B cell (primary cell): ENCODE data around the gene CEACAM1. TPM values are rescaled to one million over a fixed set of nuclear protein-coding genes. Genes with fewer than 3 reads are reported as not detected.

Experiments
- ATAC-seq: fragments of 200-7000 bp; cut with Tn5 transposase; one replicate; pipeline ENCODE4 v1.10.0; 2021; ENCODE audit warnings: low read depth, mild to moderate bottlenecking, moderate number of reproducible peaks, moderate library complexity
- CTCF ChIA-PET: fragments of 350-600 bp; sonication (Branson Sonifier 250); formaldehyde crosslinking; loops from one replicate; lab custom pipeline; 2021; ENCODE audit warnings: antibody characterized with exemption, inconsistent platforms; lab: Charles Lee
- POLR2A ChIA-PET: fragments of 350-600 bp; sonication (Branson Sonifier 250); formaldehyde crosslinking; loops from one replicate; lab custom pipeline; 2021; ENCODE audit warnings: antibody characterized with exemption; lab: Charles Lee
- DNase-seq: peaks from one replicate; pipeline ENCODE4 v3.0.0; 2013
- H2AFZ ChIP-seq: 2 replicates; pipeline ENCODE4 v1.6.1; 2012; ENCODE audit warnings: mild to moderate bottlenecking, low read depth, low read length; ENCODE audit not compliant: insufficient read depth, poor library complexity, severe bottlenecking
- H3K27ac ChIP-seq, 2 donors: 1 replicate in 1 of 2; 2 replicates in 1 of 2; pipeline ENCODE4 v1.5.1; 2012 to 2013; ENCODE audit warnings: low read length in 2 of 2, mild to moderate bottlenecking in 2 of 2, moderate library complexity in 1 of 2
- H3K27me3 ChIP-seq, 4 experiments: fragments of 200-600 bp in 1 of 4; sonication (generic) in 1 of 4; replicated peaks in 1 of 4; 1 replicate in 2 of 4; 2 replicates in 2 of 4; pipeline versions ENCODE4 v1.6.1 to v1.7.0; 2013 to 2016; ENCODE audit warnings: low read length in 3 of 4, mild to moderate bottlenecking in 2 of 4, mixed read lengths in 1 of 4, moderate library complexity in 1 of 4; ENCODE audit not compliant: insufficient read depth in 4 of 4, control insufficient read depth in 3 of 4; ENCODE audit errors: control extremely low read depth in 1 of 4
- H3K36me3 ChIP-seq, 2 experiments: replicated peaks in 1 of 2; 1 replicate in 1 of 2; 2 replicates in 1 of 2; pipeline versions ENCODE4 v1.6.1 to v1.7.1; 2013; ENCODE audit warnings: low read length in 1 of 2; ENCODE audit not compliant: insufficient read depth in 2 of 2, control insufficient read depth in 1 of 2; ENCODE audit errors: control extremely low read depth in 1 of 2, extremely low read depth in 1 of 2
- H3K4me1 ChIP-seq, 2 donors: fragments of 200-600 bp in 1 of 2; sonication (generic) in 1 of 2; 1 replicate in 1 of 2; 2 replicates in 1 of 2; pipeline versions ENCODE4 v1.5.1 to v1.6.1; 2013 to 2017; ENCODE audit warnings: low read length in 2 of 2; ENCODE audit not compliant: control insufficient read depth in 2 of 2, insufficient read depth in 2 of 2
- H3K4me2 ChIP-seq: replicated peaks from 2 replicates; pipeline ENCODE3; 2012; ENCODE audit warnings: mild to moderate bottlenecking, low read depth, low read length; ENCODE audit not compliant: poor library complexity, severe bottlenecking
- H3K4me3 ChIP-seq, 5 experiments: fragments of 200-600 bp in 1 of 5; sonication (generic) in 1 of 5; 1 replicate in 3 of 5; 2 replicates in 2 of 5; pipeline versions ENCODE4 v1.5.1 to v1.7.0; 2011 to 2016; ENCODE audit warnings: low read length in 4 of 5, mild to moderate bottlenecking in 4 of 5, low read depth in 2 of 5, control low read depth in 1 of 5, moderate library complexity in 1 of 5; ENCODE audit not compliant: insufficient read depth in 1 of 5; ENCODE audit errors: control extremely low read depth in 1 of 5, extremely low read depth in 1 of 5
- H3K79me2 ChIP-seq: fragments of 200-600 bp; sonication (generic); one replicate; pipeline ENCODE4 v1.6.0; 2016; ENCODE audit warnings: low read length; ENCODE audit not compliant: control insufficient read depth, insufficient read depth
- H3K9ac ChIP-seq: fragments of 200-600 bp; sonication (generic); 2 replicates; pipeline ENCODE4 v1.6.1; 2017; ENCODE audit warnings: mild to moderate bottlenecking, low read length, moderate library complexity
- H3K9me3 ChIP-seq, 3 donors: one replicate each; pipeline versions ENCODE4 v1.6.1 to v1.7.1; 2013; ENCODE audit warnings: low read length in 2 of 3; ENCODE audit not compliant: control insufficient read depth in 2 of 3, insufficient read depth in 1 of 3; ENCODE audit errors: control extremely low read depth in 1 of 3
- H4K20me1 ChIP-seq: 2 replicates; pipeline ENCODE4 v1.6.0; 2012; ENCODE audit warnings: mild to moderate bottlenecking, low read length; ENCODE audit not compliant: insufficient read depth, control insufficient read depth, poor library complexity, severe bottlenecking
- H3K27ac Mint-ChIP-seq: one replicate; pipeline ENCODE4 v1.8.0; 2021; ENCODE audit warnings: mixed read lengths
- H3K27me3 Mint-ChIP-seq: one replicate; pipeline ENCODE4 v1.8.0; 2021; ENCODE audit warnings: mixed read lengths
- H3K4me1 Mint-ChIP-seq: one replicate; pipeline ENCODE4 v1.8.0; 2021; ENCODE audit warnings: mixed read lengths
- H3K4me3 Mint-ChIP-seq: one replicate; pipeline ENCODE4 v1.8.0; 2021; ENCODE audit warnings: mixed read lengths
- H3K9me3 Mint-ChIP-seq: one replicate; pipeline ENCODE4 v1.8.0; 2022; ENCODE audit warnings: mixed read lengths; ENCODE audit not compliant: insufficient read depth
- CTCF ChIP-seq: fragments of 200-600 bp; IDR thresholded peaks from one replicate; pipeline ENCODE4 v1.8.0; 2022; ENCODE audit warnings: antibody characterized with exemption, mild to moderate bottlenecking
- EZH2 ChIP-seq: IDR thresholded peaks from 2 replicates; pipeline ENCODE4 v1.6.1; 2012; ENCODE audit warnings: borderline replicate concordance, low read depth, mild to moderate bottlenecking, moderate library complexity, low read length; ENCODE audit not compliant: insufficient read depth, poor library complexity, severe bottlenecking
- WGBS: methylation state at CpG from one replicate; pipeline ENCODE4 v1.1.5; 2013; ENCODE audit warnings: missing lambda C conversion rate; ENCODE audit not compliant: insufficient coverage; 5-methylcytosine and 5-hydroxymethylcytosine counted together
- intact Hi-C: fragments of 100-400 bp; cut with micrococcal nuclease; formaldehyde crosslinking; loops from one replicate; pipeline ENCODE4 v1.10.0; 2022
- polyA plus RNA-seq: library from polyadenylated mRNA; depleted of rRNA; stranded (reverse); fragments of >200 nt; gene quantifications from 2 replicates; pipeline ENCODE4 v1.2.3, GENCODE V29; 2012
- total RNA-seq, 2 donors: library from RNA; stranded (reverse); fragments of 120-200 nt in 1 of 2; gene quantifications; 1 replicate in 1 of 2; 2 replicates in 1 of 2; pipeline versions ENCODE4 v1.2.3 to v1.2.4, GENCODE V29; 2013 to 2022

CEACAM1 gene
- total and polyA plus RNA-seq, 2 donors (not counting 1 experiment from before 2014, with no cell fraction given) = 8.8 to 14.6 TPM

DNA sequence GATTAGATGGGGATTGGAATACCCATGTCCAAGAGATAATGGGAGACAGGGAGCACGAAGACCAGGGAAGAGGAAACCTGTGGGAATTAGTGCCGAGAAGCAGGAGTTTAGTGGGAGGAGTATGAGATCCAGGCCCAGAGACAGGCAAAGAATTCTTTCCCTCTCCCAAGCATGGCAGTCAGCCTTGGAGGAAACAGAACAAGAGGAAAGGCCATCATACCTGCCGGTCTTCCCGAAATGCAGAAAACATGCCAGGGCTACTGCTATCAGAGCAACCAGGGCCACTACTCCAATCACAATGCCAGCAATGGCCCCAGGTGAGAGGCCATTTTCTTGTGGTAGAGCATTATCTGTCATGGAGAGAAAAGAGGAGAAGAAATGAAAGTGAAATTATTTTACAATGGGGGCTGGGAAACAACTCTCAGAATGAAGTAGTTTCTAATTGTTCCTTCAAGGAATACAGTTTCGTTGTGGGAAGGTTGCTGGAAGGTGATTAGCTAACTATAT, 16.1 kb downstream of the CEACAM1 start:
- no peaks in the 10 kb centered on the region for H3K27me3 ChIP-seq
- DNase-seq (no peak), ATAC-seq (no peak)
- no peaks in the 10 kb centered on the region for H4K20me1 ChIP-seq
- H3K9ac ChIP-seq = no peak overlapping the region
- H3K9me3 ChIP-seq = no peaks in the 10 kb centered on the region
- no peak overlapping the region for H3K27ac ChIP-seq
- POLR2A ChIA-PET = no interaction called here
- no peaks in the 10 kb centered on the region for H3K9me3 Mint-ChIP-seq
- H3K79me2 ChIP-seq = no peaks in the 10 kb centered on the region
- 100% methylated on average over 2 of the region's 5 CpGs for WGBS
- TF ChIP-seq EZH2 (no peak), CTCF (no peak)
- H3K4me3 Mint-ChIP-seq = no peak overlapping the region
- CTCF ChIA-PET = no interaction called here
- H3K4me1 ChIP-seq = peaks cover 16 to 23% of the 10 kb centered on the region in 2 donors
- no peak overlapping the region for H3K4me3 ChIP-seq
- no peak overlapping the region for H3K27ac Mint-ChIP-seq
- H3K27me3 Mint-ChIP-seq = no peaks in the 10 kb centered on the region
- intact Hi-C loops = no loop called here
- peaks cover 26% of the 10 kb centered on the region for H3K4me1 Mint-ChIP-seq
- H3K4me2 ChIP-seq = no peak overlapping the region
- H2AFZ ChIP-seq = no peak overlapping the region
- no peaks in the 10 kb centered on the region for H3K36me3 ChIP-seq

DNA sequence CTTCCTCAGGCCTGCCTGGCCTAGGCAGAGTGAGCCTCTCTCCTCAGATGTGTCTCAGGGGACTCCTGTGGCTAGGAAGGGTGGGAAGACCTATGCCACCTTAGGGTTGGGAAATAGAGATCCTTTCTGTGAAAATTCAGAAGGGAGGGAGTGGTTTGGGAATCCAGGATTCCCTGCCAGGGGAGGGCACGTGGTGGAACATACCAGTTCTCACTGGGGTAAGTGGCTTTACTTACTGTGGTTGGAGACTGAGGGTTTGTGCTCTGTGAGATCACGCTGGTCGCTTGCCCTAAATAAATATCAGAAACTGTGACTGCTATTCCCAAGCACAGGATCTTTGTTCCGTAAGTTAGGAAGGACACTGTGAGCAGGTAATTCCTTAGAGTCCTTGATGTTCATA, 16.9 kb downstream of the CEACAM1 start:
- H4K20me1 ChIP-seq = no peaks in the 10 kb centered on the region
- no peak overlapping the region for H3K27ac ChIP-seq
- no peaks in the 10 kb centered on the region for H3K27me3 ChIP-seq
- H3K4me3 ChIP-seq = no peak overlapping the region
- H3K79me2 ChIP-seq = no peaks in the 10 kb centered on the region
- peaks cover 16 to 23% of the 10 kb centered on the region in 2 donors for H3K4me1 ChIP-seq
- ChIA-PET CTCF (no interaction called here), POLR2A (no interaction called here)
- H3K9me3 ChIP-seq = no peaks in the 10 kb centered on the region
- Mint-ChIP-seq H3K4me3 (no peak overlapping the region), H3K27ac (no peak overlapping the region), H3K9me3 (no peaks in the 10 kb centered on the region), H3K27me3 (no peaks in the 10 kb centered on the region), H3K4me1 (peaks cover 26% of the 10 kb centered on the region)
- intact Hi-C loops = no loop called here
- H3K4me2 ChIP-seq = no peak overlapping the region
- no peak for TF ChIP-seq CTCF
- no peak for TF ChIP-seq EZH2
- DNase-seq (no peak), ATAC-seq (no peak)
- 96% methylated on average over 4 of the region's 4 CpGs for WGBS
- no peak overlapping the region for H2AFZ ChIP-seq
- H3K9ac ChIP-seq = no peak overlapping the region
- no peaks in the 10 kb centered on the region for H3K36me3 ChIP-seq
